BLaER1 (cell line): Measurements from ENCODE around the gene PIGW.
"Not testable (repeated sequence)": the region's sequence is repeated elsewhere in the genome, so short reads cannot be mapped to it uniquely, and the experiment has no call there.

Source experiments
- H3K27ac ChIP-seq: shearing (Covaris generic); formaldehyde crosslinking; 2 replicates; pipeline ENCODE4 v1.8.1; 2022
- H3K27me3 ChIP-seq: shearing (Covaris generic); formaldehyde crosslinking; 2 replicates; pipeline ENCODE4 v1.8.1; 2022
- H3K36me3 ChIP-seq: shearing (Covaris generic); formaldehyde crosslinking; 2 replicates; pipeline ENCODE4 v1.8.1; 2022
- H3K4me1 ChIP-seq: shearing (Covaris generic); formaldehyde crosslinking; 2 replicates; pipeline ENCODE4 v1.8.1; 2022
- H3K4me2 ChIP-seq: shearing (Covaris generic); formaldehyde crosslinking; 2 replicates; pipeline ENCODE4 v1.8.1; 2022
- H3K4me3 ChIP-seq: shearing (Covaris generic); formaldehyde crosslinking; 2 replicates; pipeline ENCODE4 v1.8.1; 2022
- H3K9ac ChIP-seq: shearing (Covaris generic); formaldehyde crosslinking; 2 replicates; pipeline ENCODE4 v1.8.1; 2022
- H3K9me3 ChIP-seq: shearing (Covaris generic); formaldehyde crosslinking; 2 replicates; pipeline ENCODE4 v1.8.1; 2022
- H4K20me1 ChIP-seq: shearing (Covaris generic); formaldehyde crosslinking; 2 replicates; pipeline ENCODE4 v1.8.1; 2022
- Cebpa-rat ChIP-seq: shearing (Covaris generic); IDR thresholded peaks from 2 replicates; pipeline ENCODE4 v1.8.1; 2022

The PIGW gene

GRCh38 chr17:36507266-36507665, 27.5 kb upstream of the PIGW start:
- H3K27me3 ChIP-seq: no peaks in the 10 kb centered on the region
- peaks cover 100% of the 10 kb centered on the region for H3K36me3 ChIP-seq
- no peak overlapping the region for H3K4me3 ChIP-seq
- no peak overlapping the region for H3K4me2 ChIP-seq
- H3K4me1 ChIP-seq: no peaks in the 10 kb centered on the region
- no peak overlapping the region for H3K9ac ChIP-seq
- TF ChIP-seq Cebpa-rat: no peak
- H3K27ac ChIP-seq: no peak overlapping the region
- no peaks in the 10 kb centered on the region for H3K9me3 ChIP-seq
- 0 out of 2 replicates have a peak, but pooled peaks cover 6% of the 10 kb centered on the region for H4K20me1 ChIP-seq

GRCh38 chr17:36508439-36508838, 26.3 kb upstream of the PIGW start:
- not testable (repeated sequence) for H3K4me3 ChIP-seq, H3K9me3 ChIP-seq, H3K9ac ChIP-seq, H3K27me3 ChIP-seq, H3K4me2 ChIP-seq, H3K27ac ChIP-seq, H3K4me1 ChIP-seq, H4K20me1 ChIP-seq
- H3K36me3 ChIP-seq: peaks cover 100% of the 10 kb centered on the region

- Histone ChIP-seq H3K9me3 (no peaks in the 10 kb centered on the region), H3K36me3 (peaks cover 100% of the 10 kb centered on the region), H3K4me2 (no peak overlapping the region), H3K27me3 (no peaks in the 10 kb centered on the region), H3K4me3 (no peak overlapping the region), H3K9ac (no peak overlapping the region), H3K4me1 (no peaks in the 10 kb centered on the region), H3K27ac (no peak overlapping the region), H4K20me1 (peaks cover 6% of the 10 kb centered on the region; the same call in 1 of the 2 replicates)
- no peak for TF ChIP-seq Cebpa-rat
These were observed 25.4 kb upstream of the PIGW start for GRCh38 chr17:36509272-36509985.

GRCh38 chr17:36510636-36511035, 24.2 kb upstream of the PIGW start:
- H4K20me1 ChIP-seq: peaks cover 8% of the 10 kb centered on the region; the same call in 1 of the 2 replicates
- no peaks in the 10 kb centered on the region for H3K4me1 ChIP-seq
- H3K9ac ChIP-seq: no peak overlapping the region
- no peak for TF ChIP-seq Cebpa-rat
- no peak overlapping the region for H3K4me3 ChIP-seq
- H3K4me2 ChIP-seq: no peak overlapping the region
- no peaks in the 10 kb centered on the region for H3K27me3 ChIP-seq
- H3K27ac ChIP-seq: no peak overlapping the region
- H3K9me3 ChIP-seq: no peaks in the 10 kb centered on the region
- H3K36me3 ChIP-seq: peaks cover 100% of the 10 kb centered on the region

GRCh38 chr17:36511216-36511615, 23.6 kb upstream of the PIGW start:
- H3K9ac ChIP-seq: no peak overlapping the region
- no peaks in the 10 kb centered on the region for H3K9me3 ChIP-seq
- no peaks in the 10 kb centered on the region for H3K4me1 ChIP-seq
- peaks cover 13% of the 10 kb centered on the region; the same call in 1 of the 2 replicates for H4K20me1 ChIP-seq
- H3K27me3 ChIP-seq: no peaks in the 10 kb centered on the region
- no peak overlapping the region for H3K4me2 ChIP-seq
- no peak for TF ChIP-seq Cebpa-rat
- H3K27ac ChIP-seq: no peak overlapping the region
- no peak overlapping the region for H3K4me3 ChIP-seq
- H3K36me3 ChIP-seq: peaks cover 100% of the 10 kb centered on the region

- Histone ChIP-seq H3K27me3 (no peaks in the 10 kb centered on the region), H3K9me3 (no peaks in the 10 kb centered on the region), H3K4me3 (no peak overlapping the region), H3K27ac (no peak overlapping the region), H3K4me2 (no peak overlapping the region), H4K20me1 (peaks cover 10% of the 10 kb centered on the region; the same call in 1 of the 2 replicates), H3K4me1 (no peaks in the 10 kb centered on the region), H3K36me3 (peaks cover 99% of the 10 kb centered on the region), H3K9ac (no peak overlapping the region)
- no peak for TF ChIP-seq Cebpa-rat
These were observed 22.1 kb upstream of the PIGW start for GRCh38 chr17:36512641-36513040.

- peaks cover 10% of the 10 kb centered on the region; the same call in 1 of the 2 replicates for H4K20me1 ChIP-seq
These were observed 19.9 kb upstream of the PIGW start for GRCh38 chr17:36514856-36515255.

GRCh38 chr17:36515837-36516236, 18.9 kb upstream of the PIGW start:
- no peak for TF ChIP-seq Cebpa-rat
- H3K4me1 ChIP-seq: no peaks in the 10 kb centered on the region
- H3K27ac ChIP-seq: no peak overlapping the region
- H3K9ac ChIP-seq: no peak overlapping the region
- peaks cover 89% of the 10 kb centered on the region for H3K36me3 ChIP-seq
- H3K4me2 ChIP-seq: no peak overlapping the region
- H3K27me3 ChIP-seq: no peaks in the 10 kb centered on the region
- peaks cover 10% of the 10 kb centered on the region; the same call in 1 of the 2 replicates for H4K20me1 ChIP-seq
- H3K9me3 ChIP-seq: no peaks in the 10 kb centered on the region
- no peak overlapping the region for H3K4me3 ChIP-seq

More at GRCh38 chr17:36514856-36515255, 19.9 kb upstream of the PIGW start:
- H3K4me3 ChIP-seq: no peak overlapping the region
- no peak overlapping the region for H3K27ac ChIP-seq
- H3K9me3 ChIP-seq: no peaks in the 10 kb centered on the region
- no peaks in the 10 kb centered on the region for H3K27me3 ChIP-seq
- no peak overlapping the region for H3K9ac ChIP-seq
- no peaks in the 10 kb centered on the region for H3K4me1 ChIP-seq
- H3K4me2 ChIP-seq: no peak overlapping the region
- no peak for TF ChIP-seq Cebpa-rat
- H3K36me3 ChIP-seq: peaks cover 89% of the 10 kb centered on the region

- Histone ChIP-seq H3K9me3 (no peaks in the 10 kb centered on the region), H4K20me1 (peaks cover 14% of the 10 kb centered on the region), H3K4me2 (no peak overlapping the region), H3K27me3 (no peaks in the 10 kb centered on the region), H3K36me3 (peaks cover 88% of the 10 kb centered on the region), H3K27ac (no peak overlapping the region), H3K9ac (no peak overlapping the region), H3K4me1 (no peaks in the 10 kb centered on the region), H3K4me3 (no peak overlapping the region)
- no peak for TF ChIP-seq Cebpa-rat
These were observed 11.7 kb upstream of the PIGW start for GRCh38 chr17:36523113-36523512.

GRCh38 chr17:36524428-36524876, 10.3 kb upstream of the PIGW start:
- peaks cover 96% of the 10 kb centered on the region for H3K36me3 ChIP-seq
- H3K27ac ChIP-seq: no peak overlapping the region

More at GRCh38 chr17:36524428-36524876, 10.3 kb upstream of the PIGW start:
- no peaks in the 10 kb centered on the region for H3K9me3 ChIP-seq
- no peak overlapping the region for H3K4me2 ChIP-seq
- H3K27me3 ChIP-seq: no peaks in the 10 kb centered on the region
- H4K20me1 ChIP-seq: peaks cover 16% of the 10 kb centered on the region
- no peak overlapping the region for H3K9ac ChIP-seq
- no peak overlapping the region for H3K4me3 ChIP-seq
- no peaks in the 10 kb centered on the region for H3K4me1 ChIP-seq
- no peak for TF ChIP-seq Cebpa-rat
